ENCODE measurements around the gene C17orf50.

Gene C17orf50

DNA sequence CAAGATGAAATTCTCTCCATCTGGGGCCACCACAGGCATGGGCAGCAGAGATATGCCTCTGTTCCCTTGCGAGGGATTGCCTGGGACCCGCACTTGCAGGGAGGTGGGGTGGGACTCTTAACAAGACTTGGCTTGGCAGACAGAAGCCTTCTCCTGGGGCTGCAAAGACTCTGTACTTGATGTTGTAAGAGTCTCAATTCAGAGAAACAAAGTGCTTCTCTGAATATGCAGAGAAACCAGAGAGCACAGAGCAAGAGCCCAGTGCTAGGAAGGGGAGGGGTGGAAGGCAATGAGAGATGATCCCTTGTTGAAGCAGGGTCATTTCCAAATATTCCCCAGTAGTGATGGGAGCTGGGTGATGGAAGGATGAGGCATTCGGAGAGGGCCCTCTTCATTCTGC, 32.6 kb downstream of the C17orf50 start:
- H3K9me2 ChIP-seq (replicated peaks; ENCODE audit: insufficient read depth, low read length): no peaks in the 10 kb centered on the region
- H3K9ac ChIP-seq (ENCODE audit: low read length): no peak overlapping the region
- H3K36me3 ChIP-seq (ENCODE audit: low read length): no peaks in the 10 kb centered on the region
- H2AFZ ChIP-seq (ENCODE audit: low read depth, low read length, severe bottlenecking): no peak overlapping the region
- no peak overlapping the region for H3K4me2 ChIP-seq (ENCODE audit: low read depth, low read length, poor library complexity, severe bottlenecking)
- H3K79me2 ChIP-seq (ENCODE audit: insufficient read depth, low read length): no peaks in the 10 kb centered on the region
- no peak overlapping the region for H3K4me3 ChIP-seq (ENCODE audit: insufficient read depth, low read length, poor library complexity, severe bottlenecking)
- H3K27ac ChIP-seq (ENCODE audit: low read depth, low read length): no peak overlapping the region
- H3K9me3 ChIP-seq (ENCODE audit: insufficient read depth, low read length): no peaks in the 10 kb centered on the region
- no peaks in the 10 kb centered on the region for H3F3A ChIP-seq (ENCODE audit: insufficient read depth)
- TF ChIP-seq EZH2phosphoT487 (conservative IDR thresholded peaks at IDR 0.05; ENCODE audit: low read length) (no peak), CTCF (IDR thresholded peaks at IDR 0.05; ENCODE audit: insufficient read depth, low read length, poor library complexity, severe bottlenecking) (no peak)
- H3K27me3 ChIP-seq (ENCODE audit: low read length): no peaks in the 10 kb centered on the region
- H4K20me1 ChIP-seq (ENCODE audit: low read depth, low read length): no peaks in the 10 kb centered on the region

- H3K27me3 ChIP-seq (ENCODE audit: low read length): no peaks in the 10 kb centered on the region
- no peaks in the 10 kb centered on the region for H4K20me1 ChIP-seq (ENCODE audit: low read depth, low read length)
- no peak within 1 kb of the TSS for H3K9ac ChIP-seq (ENCODE audit: low read length)
- TF ChIP-seq EZH2phosphoT487 (conservative IDR thresholded peaks at IDR 0.05; ENCODE audit: low read length) (no peak), CTCF (IDR thresholded peaks at IDR 0.05; ENCODE audit: insufficient read depth, low read length, poor library complexity, severe bottlenecking) (no peak)
- no peak within 1 kb of the TSS for H3K27ac ChIP-seq (ENCODE audit: low read depth, low read length)
- H3K4me3 ChIP-seq (ENCODE audit: insufficient read depth, low read length, poor library complexity, severe bottlenecking): no peak within 1 kb of the TSS
- H3K79me2 ChIP-seq (ENCODE audit: insufficient read depth, low read length): no peaks in the 10 kb centered on the region
- no peak within 1 kb of the TSS for H3K4me2 ChIP-seq (ENCODE audit: low read depth, low read length, poor library complexity, severe bottlenecking)
- H3K9me3 ChIP-seq (ENCODE audit: insufficient read depth, low read length): no peaks in the 10 kb centered on the region
- H3F3A ChIP-seq (ENCODE audit: insufficient read depth): no peaks in the 10 kb centered on the region
- no peak within 1 kb of the TSS for H2AFZ ChIP-seq (ENCODE audit: low read depth, low read length, severe bottlenecking)
- H3K9me2 ChIP-seq (replicated peaks; ENCODE audit: insufficient read depth, low read length): no peaks in the 10 kb centered on the region
- H3K36me3 ChIP-seq (ENCODE audit: low read length): no peaks in the 10 kb centered on the region
These were observed 34.6 kb downstream of the C17orf50 start, which contains the start of gene MMP28 for GRCh38 chr17:35795007-35795870. TSS of gene MMP28 (minus strand) at chr17:35795641. CDS start at chr17:35795377, 264 bp downstream.

GRCh38 chr17:35795871-35796265, 35.2 kb downstream of the C17orf50 start:
- Histone ChIP-seq H2AFZ (ENCODE audit: low read depth, low read length, severe bottlenecking) (no peak overlapping the region), H3K79me2 (ENCODE audit: insufficient read depth, low read length) (no peaks in the 10 kb centered on the region), H4K20me1 (ENCODE audit: low read depth, low read length) (no peaks in the 10 kb centered on the region), H3K36me3 (ENCODE audit: low read length) (no peaks in the 10 kb centered on the region), H3K27ac (ENCODE audit: low read depth, low read length) (no peak overlapping the region), H3K9ac (ENCODE audit: low read length) (no peak overlapping the region), H3K9me3 (ENCODE audit: insufficient read depth, low read length) (no peaks in the 10 kb centered on the region), H3K27me3 (ENCODE audit: low read length) (no peaks in the 10 kb centered on the region), H3K4me3 (ENCODE audit: insufficient read depth, low read length, poor library complexity, severe bottlenecking) (no peak overlapping the region), H3F3A (ENCODE audit: insufficient read depth) (no peaks in the 10 kb centered on the region), H3K4me2 (ENCODE audit: low read depth, low read length, poor library complexity, severe bottlenecking) (no peak overlapping the region), H3K9me2 (replicated peaks; ENCODE audit: insufficient read depth, low read length) (no peaks in the 10 kb centered on the region)
- TF ChIP-seq CTCF (IDR thresholded peaks at IDR 0.05; ENCODE audit: insufficient read depth, low read length, poor library complexity, severe bottlenecking): no peak
- no peak for TF ChIP-seq EZH2phosphoT487 (conservative IDR thresholded peaks at IDR 0.05; ENCODE audit: low read length)
